KMS-11 (cell line): ENCODE measurements around the gene CACNA1D.

Experiments
- H2AFZ ChIP-seq: fragments of 200-600 bp; sonication (generic); 2 replicates; pipeline ENCODE4 v1.6.1; 2016; ENCODE audit warnings: antibody characterized with exemption, mixed run types, low read depth
- H3K27ac ChIP-seq: fragments of 200-600 bp; sonication (generic); 2 replicates; pipeline ENCODE4 v1.6.1; 2016; ENCODE audit warnings: mild to moderate bottlenecking, mixed run types
- H3K27me3 ChIP-seq: fragments of 200-600 bp; sonication (generic); 2 replicates; pipeline ENCODE4 v1.6.1; 2017; ENCODE audit warnings: mild to moderate bottlenecking, low read depth, mixed run types, moderate library complexity; ENCODE audit not compliant: insufficient read depth
- H3K36me3 ChIP-seq: fragments of 200-600 bp; sonication (generic); 2 replicates; pipeline ENCODE4 v1.6.1; 2017; ENCODE audit warnings: mild to moderate bottlenecking, mixed run types; ENCODE audit not compliant: insufficient read depth
- H3K4me1 ChIP-seq: fragments of 200-600 bp; sonication (generic); 2 replicates; pipeline ENCODE4 v1.6.1; 2016; ENCODE audit warnings: mild to moderate bottlenecking, low read depth, mixed run types; ENCODE audit not compliant: poor library complexity, severe bottlenecking
- H3K4me2 ChIP-seq: fragments of 200-600 bp; sonication (generic); 2 replicates; pipeline ENCODE4 v1.7.0; 2016; ENCODE audit warnings: mild to moderate bottlenecking, mixed run types
- H3K4me3 ChIP-seq: fragments of 200-600 bp; sonication (generic); IDR thresholded peaks from 2 replicates; pipeline ENCODE4 v1.6.1; 2017; ENCODE audit warnings: low read depth, low read length, mixed read lengths; ENCODE audit not compliant: insufficient read depth
- H3K79me2 ChIP-seq: fragments of 200-600 bp; sonication (generic); 2 replicates; pipeline ENCODE4 v1.6.1; 2016; ENCODE audit warnings: low read depth, mixed run types; ENCODE audit not compliant: insufficient read depth
- H3K9ac ChIP-seq: fragments of 200-600 bp; sonication (generic); 2 replicates; pipeline ENCODE4 v1.6.1; 2016; ENCODE audit warnings: mild to moderate bottlenecking, mixed run types
- H4K20me1 ChIP-seq: fragments of 200-600 bp; sonication (generic); 2 replicates; pipeline ENCODE4 v1.6.1; 2016; ENCODE audit warnings: mild to moderate bottlenecking, mixed run types; ENCODE audit not compliant: insufficient read depth
- CTCF ChIP-seq: fragments of 200-600 bp; sonication (generic); conservative IDR thresholded peaks from 2 replicates; pipeline ENCODE4 v1.6.1; 2017; ENCODE audit warnings: low read depth, mild to moderate bottlenecking, antibody characterized with exemption, low read length, moderate library complexity, mixed read lengths

The CACNA1D gene

GRCh38 chr3:53552730-53553129 lies 58.3 kb downstream of the CACNA1D start:
- no peak overlapping the region for H3K4me2 ChIP-seq
- no peaks in the 10 kb centered on the region for H3K27me3 ChIP-seq
- H4K20me1 ChIP-seq, result no peaks in the 10 kb centered on the region
- H3K4me1 ChIP-seq, result no peaks in the 10 kb centered on the region
- no peak overlapping the region for H3K27ac ChIP-seq
- no peak for TF ChIP-seq CTCF
- H3K9ac ChIP-seq, result no peak overlapping the region
- no peak overlapping the region for H2AFZ ChIP-seq
- H3K79me2 ChIP-seq, result no peaks in the 10 kb centered on the region
- H3K4me3 ChIP-seq, result no peak overlapping the region
- H3K36me3 ChIP-seq, result no peaks in the 10 kb centered on the region

- H3K4me1 ChIP-seq, result no peaks in the 10 kb centered on the region
- no peak overlapping the region for H3K4me3 ChIP-seq
- TF ChIP-seq CTCF, result no peak
- no peaks in the 10 kb centered on the region for H4K20me1 ChIP-seq
- no peaks in the 10 kb centered on the region for H3K36me3 ChIP-seq
- no peaks in the 10 kb centered on the region for H3K79me2 ChIP-seq
- H2AFZ ChIP-seq, result no peak overlapping the region
- no peak overlapping the region for H3K4me2 ChIP-seq
- H3K9ac ChIP-seq, result no peak overlapping the region
- no peaks in the 10 kb centered on the region for H3K27me3 ChIP-seq
- no peak overlapping the region for H3K27ac ChIP-seq
Observed at GRCh38 chr3:53553200-53553599, 58.8 kb downstream of the CACNA1D start.

DNA sequence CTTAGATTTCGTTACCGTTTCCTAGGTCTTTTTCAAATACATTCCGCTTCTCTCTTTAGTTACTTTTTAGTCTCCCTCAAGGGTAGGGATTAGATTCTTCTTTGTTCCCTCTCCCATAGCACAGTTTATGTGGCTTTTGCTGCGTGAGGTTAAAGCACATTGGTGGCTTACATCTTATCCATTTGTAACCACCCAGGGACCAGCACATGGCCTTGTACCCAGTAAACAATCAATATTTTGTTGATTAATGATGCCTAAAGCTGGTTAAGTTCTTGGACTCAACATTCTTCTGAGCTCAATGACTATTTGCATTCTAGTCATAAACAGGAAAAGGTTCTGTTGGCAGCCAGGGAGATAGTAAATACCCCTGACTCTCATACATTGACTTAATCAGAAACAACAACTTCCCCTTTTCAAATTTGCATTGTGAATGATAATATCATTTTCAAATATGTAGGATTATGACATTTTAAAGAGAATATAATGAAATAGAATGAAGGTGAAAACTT lies 60.2 kb downstream of the CACNA1D start:
- no peaks in the 10 kb centered on the region for H3K4me1 ChIP-seq
- no peak overlapping the region for H3K9ac ChIP-seq
- no peak overlapping the region for H2AFZ ChIP-seq
- no peak overlapping the region for H3K4me2 ChIP-seq
- no peaks in the 10 kb centered on the region for H3K27me3 ChIP-seq
- H4K20me1 ChIP-seq, result no peaks in the 10 kb centered on the region
- TF ChIP-seq CTCF, result no peak
- no peaks in the 10 kb centered on the region for H3K36me3 ChIP-seq
- H3K79me2 ChIP-seq, result no peaks in the 10 kb centered on the region
- no peak overlapping the region for H3K27ac ChIP-seq
- no peak overlapping the region for H3K4me3 ChIP-seq

GRCh38 chr3:53555068-53555588 lies 60.7 kb downstream of the CACNA1D start:
- no peak overlapping the region for H3K4me3 ChIP-seq
- H3K4me2 ChIP-seq, result no peak overlapping the region
- no peaks in the 10 kb centered on the region for H3K4me1 ChIP-seq
- no peaks in the 10 kb centered on the region for H4K20me1 ChIP-seq
- no peaks in the 10 kb centered on the region for H3K36me3 ChIP-seq
- TF ChIP-seq CTCF, result no peak
- no peak overlapping the region for H3K9ac ChIP-seq
- no peaks in the 10 kb centered on the region for H3K79me2 ChIP-seq
- H2AFZ ChIP-seq, result no peak overlapping the region
- H3K27me3 ChIP-seq, result no peaks in the 10 kb centered on the region
- no peak overlapping the region for H3K27ac ChIP-seq
